Progenitor cell of endocrine pancreas (in vitro differentiated cells): ENCODE results near the gene ADSS1. TPM values are rescaled to one million over a fixed set of nuclear protein-coding genes. Genes with fewer than 3 reads are reported as not detected.

Experiments used
- DNase-seq: peaks from one replicate; pipeline ENCODE4 v3.0.0; 2021; ENCODE audit warnings: low spot score; ENCODE audit not compliant: unreplicated experiment
- H3K27ac Mint-ChIP-seq: 2 replicates; pipeline ENCODE4 v1.8.0; 2021; ENCODE audit warnings: mild to moderate bottlenecking, moderate library complexity, mixed read lengths
- H3K27me3 Mint-ChIP-seq: 2 replicates; pipeline ENCODE4 v1.8.0; 2021; ENCODE audit warnings: mixed read lengths
- H3K36me3 Mint-ChIP-seq: 2 replicates; pipeline ENCODE4 v1.8.0; 2022; ENCODE audit warnings: mixed read lengths; ENCODE audit not compliant: insufficient read depth
- H3K4me1 Mint-ChIP-seq: 2 replicates; pipeline ENCODE4 v1.8.0; 2021; ENCODE audit warnings: low read depth, mixed read lengths
- H3K4me3 Mint-ChIP-seq: 2 replicates; pipeline ENCODE4 v1.8.0; 2021; ENCODE audit warnings: low read depth, mild to moderate bottlenecking, moderate library complexity, mixed read lengths
- H3K9me3 Mint-ChIP-seq: 2 replicates; pipeline ENCODE4 v1.8.0; 2021; ENCODE audit warnings: low read depth, mixed read lengths
- CTCF ChIP-seq: fragments of 200-600 bp; sonication (generic); IDR thresholded peaks from one replicate; pipeline ENCODE4 v1.5.0; 2021; ENCODE audit warnings: antibody characterized with exemption, mild to moderate bottlenecking; ENCODE audit not compliant: unreplicated experiment
- total RNA-seq: library from RNA; stranded (reverse); gene quantifications from 2 replicates; pipeline ENCODE4 v1.2.1, GENCODE V29; 2021

Gene ADSS1
- total RNA-seq, 1 donor from 2014 or later = 8.9 TPM

- H3K9me3 Mint-ChIP-seq = no peaks in the 10 kb centered on the region
- no peak overlapping the region for H3K27ac Mint-ChIP-seq
- TF ChIP-seq CTCF = no peak
- no peak for DNase-seq
- peaks cover 7% of the 10 kb centered on the region for H3K36me3 Mint-ChIP-seq
- peaks cover 16% of the 10 kb centered on the region for H3K4me1 Mint-ChIP-seq
- no peak overlapping the region for H3K4me3 Mint-ChIP-seq
- H3K27me3 Mint-ChIP-seq = no peaks in the 10 kb centered on the region
These were observed 32.6 kb downstream of the ADSS1 start for GRCh38 chr14:104756477-104757237.

- Mint-ChIP-seq H3K27ac (no peak overlapping the region), H3K4me3 (no peak overlapping the region), H3K36me3 (peaks cover 10% of the 10 kb centered on the region), H3K9me3 (peaks cover 2% of the 10 kb centered on the region), H3K27me3 (no peaks in the 10 kb centered on the region), H3K4me1 (peaks cover 16% of the 10 kb centered on the region)
- TF ChIP-seq CTCF = no peak
- no peak for DNase-seq
These were observed 33.2 kb downstream of the ADSS1 start for GRCh38 chr14:104757238-104757585.

- Mint-ChIP-seq H3K4me1 (peaks cover 16% of the 10 kb centered on the region), H3K9me3 (peaks cover 4% of the 10 kb centered on the region), H3K36me3 (peaks cover 14% of the 10 kb centered on the region), H3K27me3 (no peaks in the 10 kb centered on the region), H3K27ac (no peak overlapping the region), H3K4me3 (no peak overlapping the region)
- TF ChIP-seq CTCF = no peak
- no peak for DNase-seq
These were observed 33.8 kb downstream of the ADSS1 start for GRCh38 chr14:104757681-104758392.

- Mint-ChIP-seq H3K36me3 (peaks cover 17% of the 10 kb centered on the region), H3K4me1 (peaks cover 9% of the 10 kb centered on the region), H3K27me3 (no peaks in the 10 kb centered on the region), H3K9me3 (peaks cover 4% of the 10 kb centered on the region), H3K4me3 (no peak overlapping the region), H3K27ac (peak overlapping the region; percentile 83)
- DNase-seq = no peak
- TF ChIP-seq CTCF = no peak
These were observed 35.2 kb downstream of the ADSS1 start for GRCh38 chr14:104758981-104759969.

- Mint-ChIP-seq H3K27me3 (no peaks in the 10 kb centered on the region), H3K4me3 (peak overlapping the region; percentile 61), H3K36me3 (peaks cover 29% of the 10 kb centered on the region), H3K4me1 (peaks cover 21% of the 10 kb centered on the region), H3K27ac (no peak overlapping the region), H3K9me3 (peaks cover 18% of the 10 kb centered on the region)
- DNase-seq = no peak
- no peak for TF ChIP-seq CTCF
These were observed 41.5 kb downstream of the ADSS1 start for GRCh38 chr14:104765517-104765916.
